ENCODE measurements around the gene SRSF11. TPM values are rescaled to one million over a fixed set of nuclear protein-coding genes. Genes with fewer than 3 reads are reported as not detected.

SRSF11 gene
- total RNA-seq, 1 experiment from 2014 or later = 103 TPM

GRCh38 chr1:70220517-70221237 is 503 bp upstream of the SRSF11 start:
- peak; percentile 3 for DNase-seq (ENCODE audit: low read depth)

DNA sequence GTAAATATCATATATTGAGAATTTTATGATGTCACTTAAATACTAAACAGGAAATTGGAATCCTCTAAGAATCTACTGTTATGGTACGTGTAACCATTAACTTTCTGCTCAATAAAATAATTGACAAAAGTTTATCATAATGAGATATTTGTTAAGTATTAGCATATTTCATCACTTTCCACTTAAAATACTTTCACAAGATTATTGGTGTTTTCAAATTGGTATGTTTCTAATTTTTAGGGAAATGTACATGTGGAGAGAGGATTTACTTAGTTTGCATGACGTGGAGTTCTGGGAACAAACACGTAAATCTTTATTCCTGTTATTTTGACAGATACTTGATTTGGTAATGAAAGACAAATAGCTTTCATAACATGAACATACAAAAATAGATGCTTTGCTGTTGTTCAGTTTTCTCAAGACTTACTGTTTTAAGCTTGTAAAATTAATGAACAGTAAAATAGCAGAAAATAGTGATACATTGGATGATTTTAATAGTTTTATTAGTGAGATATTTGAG is 1.6 kb downstream of the SRSF11 start:
- no peak for DNase-seq (ENCODE audit: low read depth)

DNA sequence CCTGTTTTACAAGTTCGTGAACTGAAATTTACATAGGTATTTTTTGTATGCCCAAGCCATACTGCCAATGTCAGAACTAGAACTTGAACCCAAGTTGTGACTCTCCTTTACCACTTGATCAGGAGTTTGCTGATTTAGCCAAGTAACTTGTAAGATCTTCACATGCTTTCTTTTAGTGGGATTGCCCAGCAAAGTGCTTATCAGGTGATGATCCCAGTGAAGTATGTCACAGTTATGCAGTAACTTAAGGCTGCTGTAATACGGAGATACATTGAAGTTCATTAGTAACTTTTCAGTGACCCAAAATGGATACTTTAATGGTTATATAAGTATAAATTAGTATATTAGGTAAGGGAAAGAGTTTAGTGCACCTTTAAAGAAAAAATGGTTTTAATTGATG is 3.8 kb downstream of the SRSF11 start:
- DNase-seq (ENCODE audit: low read depth) = no peak

- DNase-seq (ENCODE audit: low read depth) = no peak
Measured at GRCh38 chr1:70227439-70227838, 6.3 kb downstream of the SRSF11 start.

DNA sequence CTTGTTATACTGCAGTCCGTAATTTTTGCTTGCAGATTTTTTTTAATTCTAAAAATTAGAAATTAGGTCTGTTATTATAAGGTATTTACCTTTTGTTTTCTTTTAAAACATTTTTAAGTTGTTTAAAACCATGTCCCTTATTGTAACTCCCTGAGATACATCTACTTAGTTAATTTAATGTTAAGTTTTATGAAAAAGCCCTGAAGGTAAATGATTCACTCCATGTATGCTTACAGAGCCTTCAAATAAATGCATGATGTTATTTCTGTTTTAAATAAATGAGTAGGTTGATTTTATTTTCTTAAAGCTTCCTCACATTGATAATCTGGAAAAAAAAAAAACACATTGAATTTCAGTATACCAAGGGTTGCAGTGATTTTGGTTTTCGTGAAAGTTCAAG is 7.5 kb downstream of the SRSF11 start:
- no peak for DNase-seq (ENCODE audit: low read depth)

DNA sequence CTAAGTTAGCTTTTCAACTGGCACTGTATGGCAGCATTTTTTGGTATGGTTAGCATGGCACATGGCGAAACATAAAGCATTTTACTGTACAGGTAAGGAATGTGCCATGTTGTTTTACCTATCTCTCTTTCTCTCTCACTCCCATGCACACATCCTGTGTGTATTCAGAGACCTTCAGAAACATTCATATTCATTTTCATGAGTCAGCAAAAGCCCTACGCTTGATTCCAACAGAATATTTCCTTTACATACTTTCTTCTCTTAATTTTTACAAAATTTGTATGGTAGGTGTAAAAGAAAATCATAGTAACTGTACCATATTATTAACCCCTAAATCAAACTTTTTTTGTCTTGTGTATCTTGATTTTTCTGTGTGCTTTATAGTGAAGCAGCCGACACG is 10.3 kb downstream of the SRSF11 start:
- no peak for DNase-seq (ENCODE audit: low read depth)

- DNase-seq (ENCODE audit: low read depth) = no peak
Measured at GRCh38 chr1:70234733-70235132, 13.6 kb downstream of the SRSF11 start.

DNA sequence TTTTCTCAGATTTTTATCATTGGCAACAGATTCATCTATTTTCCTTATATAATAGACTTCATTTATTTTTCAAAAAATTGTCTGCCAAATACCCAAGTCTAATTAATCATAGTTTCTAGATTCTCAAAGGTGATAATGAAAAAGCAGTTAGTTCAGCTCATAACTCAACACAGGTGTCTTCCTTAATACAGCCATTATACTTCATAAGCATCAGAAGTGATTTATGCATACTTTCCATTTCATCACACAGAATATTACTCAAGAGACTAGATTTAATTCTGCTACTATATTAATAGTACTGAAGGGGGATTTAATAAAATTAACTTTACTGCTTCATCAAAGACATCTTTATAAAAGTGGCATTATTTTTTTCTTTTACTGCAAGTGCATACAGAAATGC is 18.8 kb downstream of the SRSF11 start:
- DNase-seq (ENCODE audit: low read depth) = no peak

DNA sequence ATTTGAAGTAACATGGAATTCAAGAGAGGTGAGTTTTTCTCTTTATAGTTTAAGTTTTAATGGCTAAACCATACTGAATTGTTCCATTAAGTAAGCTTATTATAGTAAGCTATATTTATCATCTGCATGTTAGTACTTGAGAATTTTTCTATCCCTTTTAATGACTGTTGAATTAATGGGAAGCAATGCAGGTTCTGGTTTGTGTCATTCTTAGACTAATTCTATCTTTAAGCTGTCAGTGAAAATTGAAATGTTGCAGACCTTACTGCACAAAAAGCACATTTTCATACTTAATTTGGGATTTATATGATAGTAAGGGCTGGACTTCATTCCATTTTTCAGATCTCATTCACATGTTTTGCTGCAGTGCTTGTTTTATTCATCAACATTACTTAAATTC is 25.9 kb downstream of the SRSF11 start:
- no peak for DNase-seq (ENCODE audit: low read depth)

- no peak for DNase-seq (ENCODE audit: low read depth)
Measured at GRCh38 chr1:70247768-70248167, 26.6 kb downstream of the SRSF11 start.

DNA sequence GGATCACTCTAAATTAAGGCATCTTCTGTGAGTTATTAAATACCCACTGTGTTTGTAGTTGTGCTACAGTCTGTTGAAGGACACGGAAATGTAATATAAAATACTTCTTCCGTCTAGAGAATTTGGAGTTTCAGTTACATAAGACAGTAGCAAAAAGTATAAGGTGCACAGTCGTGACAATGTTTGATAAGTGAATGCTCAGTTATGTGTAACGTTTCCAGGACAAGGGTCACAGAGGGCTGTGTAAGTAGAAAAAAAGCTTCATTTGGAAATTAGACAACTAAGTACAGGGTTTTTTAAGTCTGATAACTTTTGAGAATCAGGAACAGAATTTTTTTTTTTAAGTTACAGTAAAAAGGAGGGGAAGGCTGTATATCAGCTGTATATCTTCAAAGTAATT is 27.5 kb downstream of the SRSF11 start:
- no peak for DNase-seq (ENCODE audit: low read depth)

GRCh38 chr1:70256664-70257063 is 35.5 kb downstream of the SRSF11 start:
- no peak for DNase-seq (ENCODE audit: low read depth)

DNA sequence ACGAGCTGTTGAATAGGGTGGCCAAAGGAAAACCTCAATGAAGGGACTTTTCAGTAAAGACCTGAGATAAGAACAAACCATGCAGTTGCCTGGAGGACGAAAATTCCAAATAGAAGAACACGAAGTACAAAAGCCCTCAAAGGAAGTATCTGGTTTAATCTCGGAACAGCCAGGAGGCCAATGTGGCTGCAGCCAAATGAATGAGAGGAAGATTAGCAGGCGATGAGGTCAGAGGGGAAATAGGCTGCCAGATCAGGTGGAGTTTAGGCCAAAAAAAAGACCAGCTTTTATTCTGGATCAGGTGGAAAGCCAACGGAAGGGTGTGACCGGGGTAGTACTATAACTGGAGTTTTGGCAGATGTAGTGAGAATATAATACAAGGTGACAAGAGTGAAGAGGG is 43.7 kb downstream of the SRSF11 start:
- no peak for DNase-seq (ENCODE audit: low read depth)

GRCh38 chr1:70265946-70266345 is 44.8 kb downstream of the SRSF11 start:
- no peak for DNase-seq (ENCODE audit: low read depth)

DNA sequence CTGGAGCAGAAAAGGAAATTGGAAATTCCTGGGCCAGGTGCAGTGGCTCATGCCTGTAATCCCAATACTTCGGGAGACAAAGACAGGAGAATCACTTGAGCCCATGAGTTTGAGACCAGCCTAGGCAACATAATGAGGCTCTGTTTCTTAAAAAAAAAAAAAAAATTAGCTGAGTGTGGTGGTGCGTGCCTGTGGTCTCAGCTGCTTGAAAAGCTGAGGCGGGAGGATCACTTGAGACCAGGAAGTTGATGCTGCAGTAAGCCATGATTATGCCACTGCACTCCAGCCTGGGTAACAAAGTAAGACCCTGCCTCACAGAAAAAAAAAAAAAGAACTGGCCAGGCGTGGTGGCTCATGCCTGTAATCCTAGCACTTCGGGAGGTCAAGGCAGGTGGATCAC is 56.7 kb downstream of the SRSF11 start:
- no peak for DNase-seq (ENCODE audit: low read depth)

DNA sequence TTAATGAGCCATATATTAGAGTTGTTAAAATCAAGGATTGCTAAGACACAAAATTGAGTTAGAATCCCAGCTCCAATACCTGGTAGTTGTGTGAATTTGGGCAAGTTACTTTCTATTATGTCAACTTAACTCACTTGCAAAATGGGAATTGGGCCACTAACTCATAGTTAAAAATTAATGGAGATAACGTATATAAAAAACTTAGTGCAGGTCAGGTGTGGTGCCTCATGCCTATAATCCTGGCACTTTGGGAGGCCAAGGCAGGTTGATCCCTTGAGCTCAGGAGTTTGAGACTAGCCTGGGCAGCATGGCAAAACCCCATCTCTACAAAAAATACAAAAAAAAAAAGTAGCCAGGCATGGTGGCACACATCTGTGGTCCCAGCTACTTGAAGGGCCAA is 57.5 kb downstream of the SRSF11 start:
- DNase-seq (ENCODE audit: low read depth) = no peak

GRCh38 chr1:70284366-70284765 is 63.2 kb downstream of the SRSF11 start:
- DNase-seq (ENCODE audit: low read depth) = no peak

- no peak for DNase-seq (ENCODE audit: low read depth)
Measured at GRCh38 chr1:70286453-70286852, 65.3 kb downstream of the SRSF11 start.

GRCh38 chr1:70288166-70288565 is 67.0 kb downstream of the SRSF11 start:
- no peak for DNase-seq (ENCODE audit: low read depth)

- no peak for DNase-seq (ENCODE audit: low read depth)
Measured at GRCh38 chr1:70290218-70290617, 69.0 kb downstream of the SRSF11 start.

- no peak for DNase-seq (ENCODE audit: low read depth)
Measured at GRCh38 chr1:70293186-70293843, 72.1 kb downstream of the SRSF11 start.

DNA sequence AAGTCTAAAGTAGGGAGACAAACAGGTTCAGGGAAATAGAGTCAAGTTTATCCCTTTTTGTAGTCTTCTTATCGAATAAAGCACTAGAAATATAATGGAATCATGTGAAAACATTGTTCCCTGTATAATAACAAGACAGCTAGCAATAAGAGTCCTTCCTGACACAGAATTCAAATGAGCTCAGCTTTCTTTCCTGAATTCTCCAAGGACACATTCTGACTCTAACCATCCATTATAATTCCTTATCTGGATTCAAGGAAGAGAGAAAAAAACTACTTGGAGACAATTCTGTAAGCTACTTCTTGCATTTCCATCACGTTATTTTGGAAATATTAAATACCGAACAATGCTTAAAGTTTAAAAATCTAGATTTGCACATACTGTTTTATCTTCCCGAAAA is 74.6 kb downstream of the SRSF11 start:
- DNase-seq (ENCODE audit: low read depth) = no peak

DNA sequence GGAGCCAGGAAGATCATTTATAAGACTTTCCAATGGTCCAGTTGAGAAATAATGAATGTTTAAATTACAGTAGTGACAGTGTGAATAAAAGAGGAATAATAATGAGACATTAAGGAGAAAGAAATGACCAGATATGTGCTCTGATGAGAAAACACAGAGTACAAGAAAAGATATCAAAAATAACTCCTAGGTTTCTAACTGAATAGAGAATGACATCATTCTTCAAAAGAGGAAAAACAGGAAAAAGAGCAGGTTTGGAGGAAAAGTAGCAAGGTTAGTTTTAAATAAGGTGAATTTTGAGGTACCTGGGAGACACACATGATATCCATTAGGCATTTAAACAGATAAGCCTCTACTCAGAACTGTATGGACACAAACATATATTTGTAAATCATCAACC is 78.3 kb downstream of the SRSF11 start:
- no peak for DNase-seq (ENCODE audit: low read depth)
